HepG2 (cell line): Measurements from ENCODE around the gene COL8A2. TPM values are rescaled to one million over a fixed set of nuclear protein-coding genes. Genes with fewer than 3 reads are reported as not detected.

Experiments used
- ATAC-seq: fragments of 200-7000 bp; cut with Tn5 transposase; 3 replicates; pipeline ENCODE4 v1.9.1; 2020; ENCODE audit warnings: mild to moderate bottlenecking, moderate library complexity
- BruUV-seq: library from RNA; stranded (reverse); fragments of 400-500 nt; replicated peaks from 2 replicates; lab custom pipeline; 2021; lab: Mats Ljungman, UMichigan
- CTCF ChIA-PET: fragments of 300-600 bp; formaldehyde crosslinking; extraction: SDS; loops from one replicate; lab custom pipeline; 2021; ENCODE audit warnings: low total read pairs, inconsistent platforms, low intra/inter-chr PET ratio; lab: Yijun Ruan, JAX
- POLR2A ChIA-PET: fragments of 350-600 bp; sonication (Branson Sonifier 250); formaldehyde crosslinking; loops from one replicate; lab custom pipeline; 2020; ENCODE audit warnings: antibody characterized with exemption, inconsistent platforms; lab: Yijun Ruan, JAX
- DNase-seq: peaks from one replicate; pipeline ENCODE4 v3.0.0-alpha.2; 2015; ENCODE audit warnings: low spot score
- FAIRE-seq: peaks from 3 replicates; lab custom pipeline; 2011; peaks lifted over from hg19 to GRCh38; lab: Jason Lieb, UNC
- H2AFZ ChIP-seq: one replicate; pipeline ENCODE4 v1.6.1; 2011; ENCODE audit warnings: low read length, inconsistent platforms
- H3K27ac ChIP-seq: fragments of 300-600 bp; 3 replicates; pipeline ENCODE4 v1.8.0; 2011; ENCODE audit warnings: mixed run types, mild to moderate bottlenecking, mixed read lengths, low read length, inconsistent platforms; ENCODE audit not compliant: insufficient read depth; ENCODE audit errors: extremely low read length
- H3K27me3 ChIP-seq, 2 experiments: fragments of 200-600 bp in 1 of 2; 2 replicates in 1 of 2; 3 replicates in 1 of 2; pipeline versions ENCODE4 v1.6.0 to v1.8.0; 2011; ENCODE audit warnings: low read length in 2 of 2, mild to moderate bottlenecking in 2 of 2, moderate library complexity in 2 of 2, inconsistent platforms in 1 of 2; ENCODE audit not compliant: insufficient read depth in 2 of 2, control insufficient read depth in 1 of 2
- H3K36me3 ChIP-seq, 2 experiments: fragments of 200-600 bp in 1 of 2; replicated peaks in 1 of 2; 2 replicates in 1 of 2; 3 replicates in 1 of 2; pipeline versions ENCODE4 v1.5.1 to v1.8.0; 2011; ENCODE audit warnings: low read length in 2 of 2, inconsistent platforms in 1 of 2; ENCODE audit not compliant: insufficient read depth in 2 of 2, control insufficient read depth in 1 of 2
- H3K4me1 ChIP-seq: 2 replicates; pipeline ENCODE4 v1.5.1; 2012; ENCODE audit warnings: low read length, inconsistent platforms; ENCODE audit not compliant: insufficient read depth
- H3K4me2 ChIP-seq: 2 replicates; pipeline ENCODE4 v1.6.0; 2011; ENCODE audit warnings: low read depth, low read length, inconsistent platforms
- H3K4me3 ChIP-seq, 3 experiments: fragments of 200-600 bp in 1 of 3; sonication (generic), shearing (Covaris generic) in 1 of 3; replicated peaks in 1 of 3; 2 replicates each; pipeline ENCODE4 v1.5.1; 2011 to 2016; ENCODE audit warnings: low read length in 3 of 3, inconsistent platforms in 2 of 3, low read depth in 2 of 3, mild to moderate bottlenecking in 2 of 3, control low read depth in 1 of 3, mixed read lengths in 1 of 3; ENCODE audit not compliant: insufficient read depth in 1 of 3
- H3K79me2 ChIP-seq: one replicate; pipeline ENCODE4 v1.6.1; 2011; ENCODE audit warnings: low read length, inconsistent platforms; ENCODE audit not compliant: insufficient read depth
- H3K9ac ChIP-seq: 2 replicates; pipeline ENCODE4 v1.6.0; 2011; ENCODE audit warnings: mild to moderate bottlenecking, low read depth, low read length, inconsistent platforms; ENCODE audit not compliant: insufficient read depth
- H3K9me3 ChIP-seq: 2 replicates; pipeline ENCODE4 v1.5.1; 2012; ENCODE audit warnings: mild to moderate bottlenecking, low read length
- H4K20me1 ChIP-seq: 2 replicates; pipeline ENCODE4 v1.6.0; 2011; ENCODE audit warnings: inconsistent platforms, mild to moderate bottlenecking, low read length, moderate library complexity; ENCODE audit not compliant: insufficient read depth
- CBFB ChIP-seq: sonication (generic); formaldehyde crosslinking; IDR thresholded peaks from 2 replicates; pipeline ENCODE4 v1.4.0; 2020; ENCODE audit warnings: missing genetic modification reagents
- HNF1A ChIP-seq, 2 experiments: sonication (generic) in 1 of 2; formaldehyde crosslinking in 1 of 2; IDR thresholded peaks; 2 replicates each; pipeline versions ENCODE4 v1.4.0 to v1.6.1; 2016 to 2020; ENCODE audit warnings: borderline replicate concordance in 1 of 2, low read depth in 1 of 2, mild to moderate bottlenecking in 1 of 2, missing genetic modification reagents in 1 of 2
- NFAT5 ChIP-seq: sonication (generic); formaldehyde crosslinking; IDR thresholded peaks from 2 replicates; pipeline ENCODE4 v1.4.0; 2020; ENCODE audit warnings: missing genetic modification reagents
- NR0B2 ChIP-seq: sonication (generic); formaldehyde crosslinking; IDR thresholded peaks from 2 replicates; pipeline ENCODE4 v1.4.0; 2020; ENCODE audit warnings: mild to moderate bottlenecking, missing genetic modification reagents
- NR2F2 ChIP-seq: IDR thresholded peaks from 2 replicates; pipeline ENCODE4 v1.6.1; 2012; ENCODE audit warnings: low read depth, inconsistent platforms, borderline replicate concordance
- NR2F6 ChIP-seq, 2 experiments: IDR thresholded peaks; 2 replicates each; pipeline ENCODE4 v1.6.1; 2016; ENCODE audit warnings: antibody characterized with exemption in 1 of 2, mild to moderate bottlenecking in 1 of 2
- PAF1 ChIP-seq: IDR thresholded peaks from 2 replicates; pipeline ENCODE4 v1.6.1; 2016; ENCODE audit warnings: missing genetic modification reagents, missing compliant biosample characterization
- PHF21A ChIP-seq: sonication (generic); formaldehyde crosslinking; IDR thresholded peaks from 2 replicates; pipeline ENCODE4 v1.5.0; 2020; ENCODE audit warnings: mild to moderate bottlenecking, missing genetic modification reagents
- RBFOX2 ChIP-seq: fragments of 200-400 bp; formaldehyde crosslinking; IDR thresholded peaks from 2 replicates; pipeline ENCODE4 v1.6.1; 2017; ENCODE audit warnings: low read depth, mild to moderate bottlenecking, low read length
- REPIN1 ChIP-seq: sonication (generic); formaldehyde crosslinking; IDR thresholded peaks from 2 replicates; pipeline ENCODE4 v1.8.0; 2022; ENCODE audit warnings: missing genetic modification reagents, low read depth, mild to moderate bottlenecking, borderline replicate concordance
- ZFP82 ChIP-seq: sonication (generic); formaldehyde crosslinking; IDR thresholded peaks from 2 replicates; pipeline ENCODE4 v1.5.1; 2020; ENCODE audit warnings: mild to moderate bottlenecking, missing genetic modification reagents, borderline replicate concordance
- ZNF225 ChIP-seq: sonication (generic); formaldehyde crosslinking; IDR thresholded peaks from 2 replicates; pipeline ENCODE4 v1.4.0; 2020; ENCODE audit warnings: mild to moderate bottlenecking, missing genetic modification reagents
- ZNF235 ChIP-seq: sonication (generic); formaldehyde crosslinking; IDR thresholded peaks from 2 replicates; pipeline ENCODE4 v1.8.1; 2023; ENCODE audit warnings: mild to moderate bottlenecking, missing genetic modification reagents, borderline replicate concordance
- ZNF335 ChIP-seq: sonication (generic); formaldehyde crosslinking; IDR thresholded peaks from 2 replicates; pipeline ENCODE4 v1.4.0; 2020; ENCODE audit warnings: missing genetic modification reagents
- ZNF660 ChIP-seq: sonication (generic); formaldehyde crosslinking; IDR thresholded peaks from 2 replicates; pipeline ENCODE4 v1.5.1; 2020; ENCODE audit warnings: mild to moderate bottlenecking, low read depth, missing genetic modification reagents, borderline replicate concordance
- ZNF670 ChIP-seq: sonication (generic); formaldehyde crosslinking; IDR thresholded peaks from 2 replicates; pipeline ENCODE4 v1.8.0; 2022; ENCODE audit warnings: mild to moderate bottlenecking, missing genetic modification reagents, borderline replicate concordance
- WGBS: methylation state at CpG from one replicate; pipeline ENCODE4 v1.1.6; 2017; ENCODE audit warnings: low lambda C conversion rate; 5-methylcytosine and 5-hydroxymethylcytosine counted together
- in situ Hi-C: cut with HindIII; loops from 2 replicates; pipeline ENCODE4 v1.10.0; 2017; ENCODE audit warnings: low pct_unique_long_range_greater_than_20kb; ENCODE audit not compliant: extremely low pct_ligation_motif_present
- intact Hi-C: fragments of 100-400 bp; cut with micrococcal nuclease; formaldehyde crosslinking; loops from one replicate; pipeline ENCODE4 v1.10.0; 2022; ENCODE audit not compliant: unreplicated experiment
- polyA plus RNA-seq, 8 experiments: library from polyadenylated mRNA; depleted of rRNA in 3 of 8; stranded (reverse) in 7 of 8; unstranded in 1 of 8; fragments of >200 nt; fragmentation: Illumina TruSeq in 4 of 8; extraction: Trizol in 4 of 8; gene quantifications; 2 replicates each; pipeline versions ENCODE4 v1.2.1 to v1.2.3, GENCODE V29; 2011 to 2016; ENCODE audit warnings: low read depth in 4 of 8, missing spikeins in 1 of 8, mixed read lengths in 1 of 8; ENCODE audit not compliant: insufficient read depth in 1 of 8
- total RNA-seq, 5 experiments: library from RNA; depleted of rRNA; stranded (reverse); fragments of >200 nt; fragmentation: Illumina TruSeq; extraction: Trizol; gene quantifications; 2 replicates each; pipeline ENCODE4 v1.2.3, GENCODE V29; 2016; ENCODE audit warnings: low read depth in 1 of 5

The COL8A2 gene
- total and polyA plus RNA-seq, 2 of the 13 experiments (the other 11 are each of a cell fraction or from before 2014, with no cell fraction given), result 0.13 to 0.24 TPM

GRCh38 chr1:36137226-36137625 is 12.2 kb upstream of the COL8A2 start:
- ChIA-PET POLR2A (no interaction called here), CTCF (no interaction called here)
- ATAC-seq (no peak), DNase-seq (no peak), FAIRE-seq (no peak)
- H3K4me2 ChIP-seq, result no peak overlapping the region
- in situ Hi-C loops (no loop called here), intact Hi-C loops (no loop called here)
- H3K4me1 ChIP-seq, result peaks cover 25% of the 10 kb centered on the region
- H2AFZ ChIP-seq, result no peak overlapping the region
- 80% methylated on average over 5 of the region's 5 CpGs for WGBS
- H3K79me2 ChIP-seq, result peaks cover 2% of the 10 kb centered on the region
- H3K9ac ChIP-seq, result no peak overlapping the region
- BruUV-seq, result no TSS peak
- H3K36me3 ChIP-seq, result peaks cover 14 to 38% of the 10 kb centered on the region in 2 experiments; a peak in 4 of 5 replicates
- H3K27me3 ChIP-seq, result no peaks in the 10 kb centered on the region
- H3K4me3 ChIP-seq, result no peak overlapping the region
- no peaks in the 10 kb centered on the region for H4K20me1 ChIP-seq
- H3K9me3 ChIP-seq, result no peaks in the 10 kb centered on the region
- H3K27ac ChIP-seq, result no peak overlapping the region
- TF ChIP-seq ZNF660 (CRISPR knock-in tag) (no peak), NR2F6 (IDR thresholded peaks at IDR 0.05) (no peak), NR2F6 (CRISPR knock-in tag; IDR thresholded peaks at IDR 0.05) (no peak), REPIN1 (no peak), NFAT5 (no peak), PHF21A (CRISPR knock-in tag) (no peak), NR0B2 (CRISPR knock-in tag) (no peak), NR2F2 (no peak), ZFP82 (CRISPR knock-in tag) (no peak), CBFB (no peak), ZNF670 (no peak), RBFOX2 (no peak), ZNF235 (no peak), PAF1 (CRISPR knock-in tag) (no peak), ZNF335 (no peak), HNF1A (IDR thresholded peaks at IDR 0.05; ENCODE audit: low read depth) (no peak), HNF1A (CRISPR knock-in tag; IDR thresholded peaks at IDR 0.05; ENCODE audit: borderline replicate concordance) (no peak), ZNF225 (CRISPR knock-in tag) (no peak)
